BLaER1 treated with 17β-estradiol and CSF1 and Interleukin-3, amounts not matched to agents 10 nM and 100 nM (cell line): ENCODE results near the gene IL12RB1.

ENCODE experiments used
- H3K27ac ChIP-seq, 11 experiments: shearing (Covaris generic); formaldehyde crosslinking; 2 replicates each; pipeline ENCODE4 v1.8.1; 2022
- H3K27me3 ChIP-seq, 11 experiments: shearing (Covaris generic); formaldehyde crosslinking; 2 replicates each; pipeline ENCODE4 v1.8.1; 2022
- H3K36me3 ChIP-seq, 11 experiments: shearing (Covaris generic); formaldehyde crosslinking; 2 replicates each; pipeline ENCODE4 v1.8.1; 2022
- H3K4me1 ChIP-seq, 10 experiments: shearing (Covaris generic); formaldehyde crosslinking; 2 replicates each; pipeline ENCODE4 v1.8.1; 2022
- H3K4me2 ChIP-seq, 11 experiments: shearing (Covaris generic); formaldehyde crosslinking; 2 replicates each; pipeline ENCODE4 v1.8.1; 2022
- H3K4me3 ChIP-seq, 10 experiments: shearing (Covaris generic); formaldehyde crosslinking; 2 replicates each; pipeline ENCODE4 v1.8.1; 2022
- H3K9ac ChIP-seq, 11 experiments: shearing (Covaris generic); formaldehyde crosslinking; 2 replicates each; pipeline ENCODE4 v1.8.1; 2022
- H3K9me3 ChIP-seq, 11 experiments: shearing (Covaris generic); formaldehyde crosslinking; replicated peaks in 1 of 11; 2 replicates each; pipeline ENCODE4 v1.8.1; 2022
- H4K20me1 ChIP-seq, 11 experiments: shearing (Covaris generic); formaldehyde crosslinking; 2 replicates each; pipeline ENCODE4 v1.8.1; 2022
- Cebpa-rat ChIP-seq, 11 experiments: shearing (Covaris generic); IDR thresholded peaks; 2 replicates each; pipeline ENCODE4 v1.8.1; 2022

IL12RB1 gene

GRCh38 chr19:18122860-18123795 lies 36.4 kb upstream of the IL12RB1 start:
- TF ChIP-seq Cebpa-rat (IDR thresholded peaks at IDR 0.05), result no peak
- peaks cover 50 to 84% (median 62%) of the 10 kb centered on the region in 11 experiments for H3K36me3 ChIP-seq
- peak overlapping the region in 10 of 11 experiments; percentile 18 to 52 (median 36); a peak in 16 of 22 replicates for H3K4me2 ChIP-seq
- H3K9ac ChIP-seq, result peak overlapping the region in 3 of 11 experiments; percentile 9 to 24 (median 11); a peak in 5 of 22 replicates
- H3K9me3 ChIP-seq, result no peaks in the 10 kb centered on the region
- peaks cover 20 to 74% (median 34%) of the 10 kb centered on the region in 11 experiments; a peak in 19 of 22 replicates for H4K20me1 ChIP-seq
- no peak overlapping the region for H3K4me3 ChIP-seq
- H3K4me1 ChIP-seq, result peaks cover 34 to 58% (median 47%) of the 10 kb centered on the region in 10 experiments
- no peaks in the 10 kb centered on the region for H3K27me3 ChIP-seq
- peak overlapping the region in 4 of 11 experiments; percentile 14 to 40 (median 28); a peak in 5 of 22 replicates for H3K27ac ChIP-seq

- Histone ChIP-seq H3K36me3 (peaks cover 44 to 77% (median 55%) of the 10 kb centered on the region in 11 experiments), H3K27me3 (no peaks in the 10 kb centered on the region), H3K4me3 (no peak overlapping the region), H3K4me2 (peak overlapping the region; percentile 18 to 52 (median 37); a peak in 11 of 22 replicates), H3K9me3 (no peaks in the 10 kb centered on the region), H3K27ac (0 out of 22 replicates have a peak overlapping the region, but pooled peaks of 3 of the 11 experiments have one; percentile 6 to 34 (median 23)), H3K4me1 (peaks cover 37 to 61% (median 50%) of the 10 kb centered on the region in 10 experiments), H3K9ac (peak overlapping the region in 5 of 11 experiments; percentile 4 to 34 (median 11); a peak in 2 of 22 replicates), H4K20me1 (peaks cover 20 to 77% (median 36%) of the 10 kb centered on the region in 11 experiments; a peak in 19 of 22 replicates)
- no peak for TF ChIP-seq Cebpa-rat (IDR thresholded peaks at IDR 0.05)
Observed at GRCh38 chr19:18122424-18122823, 35.7 kb upstream of the IL12RB1 start.

- H3K9ac ChIP-seq, result no peak overlapping the region; a peak in 1 of 22 replicates
- H3K27ac ChIP-seq, result no peak overlapping the region
- peaks cover 40 to 67% (median 51%) of the 10 kb centered on the region in 11 experiments for H3K36me3 ChIP-seq
- no peak overlapping the region for H3K4me3 ChIP-seq
- no peak overlapping the region for H3K4me2 ChIP-seq
- no peaks in the 10 kb centered on the region for H3K9me3 ChIP-seq
- H3K27me3 ChIP-seq, result no peaks in the 10 kb centered on the region
- no peak for TF ChIP-seq Cebpa-rat (IDR thresholded peaks at IDR 0.05)
- H3K4me1 ChIP-seq, result peaks cover 45 to 66% (median 54%) of the 10 kb centered on the region in 10 experiments
- peaks cover 20 to 81% (median 42%) of the 10 kb centered on the region in 11 experiments; a peak in 20 of 22 replicates for H4K20me1 ChIP-seq
Observed at GRCh38 chr19:18121166-18121565, 34.4 kb upstream of the IL12RB1 start.

- Histone ChIP-seq H3K36me3 (peaks cover 38 to 65% (median 51%) of the 10 kb centered on the region in 11 experiments), H3K9me3 (no peaks in the 10 kb centered on the region), H4K20me1 (peaks cover 20 to 86% (median 42%) of the 10 kb centered on the region in 11 experiments; a peak in 20 of 22 replicates), H3K9ac (peak overlapping the region in 2 of 11 experiments; percentile 34 to 36; a peak in 2 of 22 replicates), H3K4me2 (peak overlapping the region in 1 of 11 experiments; percentile 100; a peak in 1 of 22 replicates), H3K27ac (0 out of 22 replicates have a peak overlapping the region, but pooled peaks of 1 of the 11 experiments have one; percentile 9), H3K4me1 (peaks cover 44 to 62% (median 47%) of the 10 kb centered on the region in 10 experiments), H3K27me3 (no peaks in the 10 kb centered on the region), H3K4me3 (no peak overlapping the region)
- no peak for TF ChIP-seq Cebpa-rat (IDR thresholded peaks at IDR 0.05)
Observed at GRCh38 chr19:18120127-18120526, 33.4 kb upstream of the IL12RB1 start.

GRCh38 chr19:18119717-18120105 lies 33.0 kb upstream of the IL12RB1 start:
- peaks cover 36 to 65% (median 51%) of the 10 kb centered on the region in 11 experiments for H3K36me3 ChIP-seq
- H4K20me1 ChIP-seq, result peaks cover 20 to 90% (median 42%) of the 10 kb centered on the region in 11 experiments; a peak in 20 of 22 replicates
- peaks cover 42 to 59% (median 47%) of the 10 kb centered on the region in 10 experiments for H3K4me1 ChIP-seq
- no peaks in the 10 kb centered on the region for H3K27me3 ChIP-seq
- H3K9ac ChIP-seq, result peak overlapping the region in 3 of 11 experiments; percentile 34 to 76 (median 36); a peak in 2 of 22 replicates
- 0 out of 22 replicates have a peak overlapping the region, but pooled peaks of 1 of the 11 experiments have one; percentile 9 for H3K27ac ChIP-seq
- peak overlapping the region in 10 of 11 experiments; percentile 86 to 100 (median 98); a peak in 14 of 22 replicates for H3K4me2 ChIP-seq
- H3K4me3 ChIP-seq, result no peak overlapping the region
- no peak for TF ChIP-seq Cebpa-rat (IDR thresholded peaks at IDR 0.05)
- no peaks in the 10 kb centered on the region for H3K9me3 ChIP-seq

- Histone ChIP-seq H3K36me3 (peaks cover 36 to 65% (median 51%) of the 10 kb centered on the region in 11 experiments), H3K4me2 (peak overlapping the region; percentile 86 to 100 (median 98)), H3K4me3 (peak overlapping the region in 4 of 10 experiments; percentile 69 to 73 (median 70); a peak in 8 of 20 replicates), H3K9ac (peak overlapping the region in 9 of 11 experiments; percentile 70 to 85 (median 80); a peak in 11 of 22 replicates), H3K4me1 (peaks cover 42 to 59% (median 47%) of the 10 kb centered on the region in 10 experiments), H3K27me3 (no peaks in the 10 kb centered on the region), H3K27ac (no peak overlapping the region), H4K20me1 (peaks cover 20 to 91% (median 42%) of the 10 kb centered on the region in 11 experiments; a peak in 20 of 22 replicates), H3K9me3 (no peaks in the 10 kb centered on the region)
- TF ChIP-seq Cebpa-rat (IDR thresholded peaks at IDR 0.05), result no peak
Observed at GRCh38 chr19:18119013-18119716, 32.4 kb upstream of the IL12RB1 start.

- H3K4me2 ChIP-seq, result peak overlapping the region; percentile 86 to 100 (median 98)
- H3K9me3 ChIP-seq, result no peaks in the 10 kb centered on the region
- H3K27me3 ChIP-seq, result no peaks in the 10 kb centered on the region
- peaks cover 35 to 65% (median 51%) of the 10 kb centered on the region in 11 experiments for H3K36me3 ChIP-seq
- peaks cover 20 to 88% (median 42%) of the 10 kb centered on the region in 11 experiments; a peak in 20 of 22 replicates for H4K20me1 ChIP-seq
- H3K9ac ChIP-seq, result peak overlapping the region; percentile 70 to 85 (median 80)
- no peak for TF ChIP-seq Cebpa-rat (IDR thresholded peaks at IDR 0.05)
- H3K27ac ChIP-seq, result peak overlapping the region in 10 of 11 experiments; percentile 23 to 76 (median 70); a peak in 19 of 22 replicates
- peaks cover 42 to 59% (median 47%) of the 10 kb centered on the region in 10 experiments for H3K4me1 ChIP-seq
- peak overlapping the region; percentile 55 to 73 (median 69) for H3K4me3 ChIP-seq
Observed at GRCh38 chr19:18118420-18119012, 31.8 kb upstream of the IL12RB1 start.
